ENCODE measurements around the gene RPA3.

Gene RPA3

GRCh38 chr7:7620236-7620635, 98.2 kb downstream of the RPA3 start:
- TF ChIP-seq CTCF (conservative IDR thresholded peaks at IDR 0.05) (no peak), ZFX (IDR thresholded peaks at IDR 0.05) (no peak)
- H3K27ac ChIP-seq: no peak overlapping the region

GRCh38 chr7:7618410-7618809, 100.0 kb downstream of the RPA3 start:
- no peak for TF ChIP-seq ZFX (IDR thresholded peaks at IDR 0.05)
- no peak for TF ChIP-seq CTCF (conservative IDR thresholded peaks at IDR 0.05)
- H3K27ac ChIP-seq: no peak overlapping the region

- no peak overlapping the region for H3K27ac ChIP-seq
Measured at GRCh38 chr7:7617550-7617949, 100.9 kb downstream of the RPA3 start.

GRCh38 chr7:7614018-7614741, 104.2 kb downstream of the RPA3 start:
- no peak for TF ChIP-seq CTCF (conservative IDR thresholded peaks at IDR 0.05)
- no peak for TF ChIP-seq ZFX (IDR thresholded peaks at IDR 0.05)
- H3K27ac ChIP-seq: no peak overlapping the region

More at GRCh38 chr7:7617550-7617949, 100.9 kb downstream of the RPA3 start:
- TF ChIP-seq ZFX (IDR thresholded peaks at IDR 0.05) (no peak), CTCF (conservative IDR thresholded peaks at IDR 0.05) (no peak)

- H3K27ac ChIP-seq: no peak overlapping the region
- TF ChIP-seq CTCF (conservative IDR thresholded peaks at IDR 0.05) (no peak), ZFX (IDR thresholded peaks at IDR 0.05) (no peak)
Measured at GRCh38 chr7:7613210-7613609, 105.2 kb downstream of the RPA3 start.

GRCh38 chr7:7612519-7612918, 105.9 kb downstream of the RPA3 start:
- TF ChIP-seq CTCF (conservative IDR thresholded peaks at IDR 0.05) (no peak), ZFX (IDR thresholded peaks at IDR 0.05) (no peak)
- H3K27ac ChIP-seq: no peak overlapping the region

- no peak overlapping the region for H3K27ac ChIP-seq
- TF ChIP-seq ZFX (IDR thresholded peaks at IDR 0.05) (no peak), CTCF (conservative IDR thresholded peaks at IDR 0.05) (no peak)
Measured at GRCh38 chr7:7609330-7609729, 109.1 kb downstream of the RPA3 start.
